ENCODE measurements around the gene MED27. TPM values are rescaled to one million over a fixed set of nuclear protein-coding genes. Genes with fewer than 3 reads are reported as not detected.

MED27 gene
- total RNA-seq, 4 donors from 2014 or later, result 8.2 to 18.9 (median 11.8) TPM

DNA sequence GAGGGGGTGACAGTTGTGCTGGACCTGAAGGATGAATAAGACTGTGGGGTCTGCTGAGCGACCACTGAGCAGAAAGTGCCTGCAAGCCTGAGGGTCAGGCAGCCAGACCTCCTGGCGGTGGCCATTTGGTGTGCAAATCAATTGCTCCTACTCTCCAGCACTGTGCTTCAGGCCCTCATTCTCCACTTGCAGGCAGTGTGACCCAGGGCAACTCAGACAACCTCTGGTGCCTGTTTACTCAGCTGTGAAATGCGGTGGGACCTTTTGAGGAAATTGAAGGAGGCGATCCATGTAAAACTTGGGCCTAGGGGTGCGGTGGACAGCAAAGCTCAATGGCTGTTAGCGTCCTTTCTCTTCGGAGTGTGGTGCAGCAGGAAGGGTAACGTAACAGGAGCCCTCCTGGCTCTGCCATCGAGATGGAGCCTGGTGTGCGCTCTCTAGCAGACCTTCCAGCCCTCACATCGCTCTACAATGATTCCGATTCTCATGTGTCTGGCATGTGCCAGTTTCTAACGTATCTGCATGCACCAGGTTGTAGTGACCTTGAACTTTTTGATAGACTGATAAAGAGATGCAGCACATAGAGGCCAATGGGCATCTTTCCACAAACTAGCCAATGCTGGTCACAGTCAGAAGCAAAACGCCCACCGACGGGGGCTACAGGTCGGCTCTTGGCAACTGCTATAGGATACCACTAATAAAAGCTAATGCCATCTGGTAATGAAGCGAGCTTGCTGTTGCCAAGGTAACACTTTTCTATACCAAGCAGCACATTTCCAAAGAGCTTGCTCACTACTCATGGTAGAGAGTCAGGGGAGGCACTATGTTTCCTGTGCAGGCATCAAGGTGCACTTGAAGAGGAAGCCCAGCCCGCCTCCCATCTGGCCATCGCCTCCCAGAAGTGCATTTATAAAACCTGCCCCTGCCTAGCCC, 180.1 kb downstream of the MED27 start:
- Histone ChIP-seq H3K27me3 (no peaks in the 10 kb centered on the region), H3K4me1 (no peaks in the 10 kb centered on the region), H3K9me3 (no peaks in the 10 kb centered on the region), H3K27ac (no peak overlapping the region), H3K4me3 (no peak overlapping the region), H3K36me3 (no peaks in the 10 kb centered on the region)
- DNase-seq (ENCODE audit: low spot score in 2 of 2), result no peak
- TF ChIP-seq, protein P1, sequence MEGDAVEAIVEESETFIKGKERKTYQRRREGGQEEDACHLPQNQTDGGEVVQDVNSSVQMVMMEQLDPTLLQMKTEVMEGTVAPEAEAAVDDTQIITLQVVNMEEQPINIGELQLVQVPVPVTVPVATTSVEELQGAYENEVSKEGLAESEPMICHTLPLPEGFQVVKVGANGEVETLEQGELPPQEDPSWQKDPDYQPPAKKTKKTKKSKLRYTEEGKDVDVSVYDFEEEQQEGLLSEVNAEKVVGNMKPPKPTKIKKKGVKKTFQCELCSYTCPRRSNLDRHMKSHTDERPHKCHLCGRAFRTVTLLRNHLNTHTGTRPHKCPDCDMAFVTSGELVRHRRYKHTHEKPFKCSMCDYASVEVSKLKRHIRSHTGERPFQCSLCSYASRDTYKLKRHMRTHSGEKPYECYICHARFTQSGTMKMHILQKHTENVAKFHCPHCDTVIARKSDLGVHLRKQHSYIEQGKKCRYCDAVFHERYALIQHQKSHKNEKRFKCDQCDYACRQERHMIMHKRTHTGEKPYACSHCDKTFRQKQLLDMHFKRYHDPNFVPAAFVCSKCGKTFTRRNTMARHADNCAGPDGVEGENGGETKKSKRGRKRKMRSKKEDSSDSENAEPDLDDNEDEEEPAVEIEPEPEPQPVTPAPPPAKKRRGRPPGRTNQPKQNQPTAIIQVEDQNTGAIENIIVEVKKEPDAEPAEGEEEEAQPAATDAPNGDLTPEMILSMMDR (IDR thresholded peaks at IDR 0.05), result no peak
- 81 to 85% methylated on average over 19 to 20 of the region's 20 CpGs for WGBS, 2 donors

DNA sequence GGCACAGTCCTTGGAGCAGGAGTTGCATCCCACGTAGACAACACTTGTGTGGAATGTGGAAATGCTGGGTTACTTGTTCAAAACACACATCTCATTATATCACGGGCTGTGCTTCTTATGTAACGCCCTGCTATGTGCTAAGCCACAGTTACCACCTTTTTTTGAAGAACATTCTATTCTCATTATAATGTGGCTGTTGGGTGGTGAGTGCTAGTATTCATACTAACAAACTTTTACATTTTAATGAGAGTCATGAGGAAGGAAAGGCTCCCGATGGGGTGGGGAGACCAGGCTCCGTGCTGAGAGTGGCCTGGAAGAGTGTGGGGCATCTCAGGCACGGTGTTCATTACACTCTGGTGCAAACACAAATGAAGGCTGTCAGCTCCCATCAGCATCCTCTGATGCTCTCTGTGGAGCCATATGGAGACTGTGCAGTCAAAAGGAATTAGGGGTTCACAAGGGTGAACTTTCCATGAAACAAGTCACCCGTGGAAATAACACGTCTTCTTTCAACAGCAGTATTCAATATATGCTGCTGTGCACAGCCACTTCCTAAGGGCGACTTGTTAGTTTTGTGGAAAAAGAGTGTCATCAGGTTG, 186.7 kb downstream of the MED27 start:
- Histone ChIP-seq H3K27me3 (no peaks in the 10 kb centered on the region), H3K36me3 (peaks cover 0 to 27% (median 0%) of the 10 kb centered on the region in 3 donors), H3K4me1 (peaks cover 0 to 16% (median 4%) of the 10 kb centered on the region in 4 donors), H3K27ac (no peak overlapping the region), H3K4me3 (no peak overlapping the region), H3K9me3 (no peaks in the 10 kb centered on the region)
- no peak for DNase-seq (ENCODE audit: low spot score in 2 of 2)
- TF ChIP-seq EP300 (IDR thresholded peaks at IDR 0.05) (no peak), POLR2A (IDR thresholded peaks at IDR 0.05) (no peak)
- TF ChIP-seq, protein P1 (IDR thresholded peaks at IDR 0.05), result no peak
- 74 to 82% methylated on average over 9 of the region's 9 CpGs for WGBS, 2 donors

DNA sequence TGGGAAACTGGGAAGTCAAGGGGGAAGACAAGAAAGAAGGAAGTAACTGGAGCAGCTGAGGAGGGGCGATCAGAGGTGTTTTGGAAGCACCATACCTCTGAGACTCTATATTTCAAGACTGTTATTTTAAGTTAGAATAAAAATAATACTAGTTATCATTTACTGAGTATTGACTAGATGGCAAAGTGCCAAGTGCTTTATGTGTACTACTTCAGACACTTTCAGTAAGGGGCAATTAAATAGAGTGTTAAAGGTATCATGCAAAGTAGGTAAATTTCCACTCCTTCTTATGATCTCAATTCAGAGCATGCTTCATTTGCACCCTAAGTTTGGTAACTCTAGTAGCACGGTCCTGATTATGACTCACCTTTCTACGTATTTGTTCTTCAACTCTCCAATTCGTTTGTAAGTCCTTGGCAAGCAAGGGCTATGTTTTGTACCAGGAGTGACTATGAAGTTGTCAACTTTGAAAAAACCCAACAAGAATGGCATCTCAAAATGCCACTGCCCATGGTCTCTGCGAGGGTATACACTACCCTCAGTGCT, 187.4 kb downstream of the MED27 start:
- Histone ChIP-seq H3K4me1 (peaks cover 0 to 23% (median 4%) of the 10 kb centered on the region in 4 donors), H3K27me3 (no peaks in the 10 kb centered on the region), H3K4me3 (no peak overlapping the region), H3K36me3 (peaks cover 0 to 27% (median 0%) of the 10 kb centered on the region in 3 donors), H3K27ac (no peak overlapping the region), H3K9me3 (no peaks in the 10 kb centered on the region)
- TF ChIP-seq EP300 (IDR thresholded peaks at IDR 0.05) (no peak), POLR2A (IDR thresholded peaks at IDR 0.05) (no peak)
- TF ChIP-seq, protein P1 (IDR thresholded peaks at IDR 0.05), result no peak
- no peak for DNase-seq (ENCODE audit: low spot score in 2 of 2)
- WGBS, 2 donors, result 90 to 91% methylated on average over 5 of the region's 5 CpGs

DNA sequence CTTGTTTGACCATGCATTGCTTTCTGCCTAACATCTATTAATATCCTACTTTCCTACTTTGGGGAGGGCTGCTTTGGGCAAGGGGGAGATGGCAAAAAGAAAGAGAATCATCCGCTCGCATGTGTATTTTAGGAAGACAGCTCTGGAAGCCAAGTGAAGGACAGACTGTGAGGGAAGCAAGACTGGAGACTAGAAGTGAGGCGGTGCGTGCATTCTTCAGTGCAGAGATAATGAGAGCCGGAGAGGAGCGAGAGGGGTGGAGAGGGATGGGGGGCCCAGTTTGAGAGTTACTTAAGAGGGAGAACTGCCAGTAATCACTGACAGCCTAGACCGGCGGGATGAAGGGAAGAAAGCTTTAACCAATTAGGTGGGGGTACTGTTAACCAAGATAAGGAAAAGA, 188.1 kb downstream of the MED27 start:
- no peak overlapping the region for H3K4me3 ChIP-seq
- H3K9me3 ChIP-seq, result no peaks in the 10 kb centered on the region
- H3K4me1 ChIP-seq, result peaks cover 0 to 29% (median 4%) of the 10 kb centered on the region in 4 donors
- no peaks in the 10 kb centered on the region for H3K27me3 ChIP-seq
- no peak for TF ChIP-seq EP300 (IDR thresholded peaks at IDR 0.05)
- TF ChIP-seq POLR2A (IDR thresholded peaks at IDR 0.05), result no peak
- DNase-seq (ENCODE audit: low spot score in 2 of 2), result no peak
- H3K36me3 ChIP-seq, result peaks cover 0 to 27% (median 0%) of the 10 kb centered on the region in 3 donors
- WGBS, 2 donors, result 82 to 85% methylated on average over 8 of the region's 8 CpGs
- no peak overlapping the region for H3K27ac ChIP-seq

DNA sequence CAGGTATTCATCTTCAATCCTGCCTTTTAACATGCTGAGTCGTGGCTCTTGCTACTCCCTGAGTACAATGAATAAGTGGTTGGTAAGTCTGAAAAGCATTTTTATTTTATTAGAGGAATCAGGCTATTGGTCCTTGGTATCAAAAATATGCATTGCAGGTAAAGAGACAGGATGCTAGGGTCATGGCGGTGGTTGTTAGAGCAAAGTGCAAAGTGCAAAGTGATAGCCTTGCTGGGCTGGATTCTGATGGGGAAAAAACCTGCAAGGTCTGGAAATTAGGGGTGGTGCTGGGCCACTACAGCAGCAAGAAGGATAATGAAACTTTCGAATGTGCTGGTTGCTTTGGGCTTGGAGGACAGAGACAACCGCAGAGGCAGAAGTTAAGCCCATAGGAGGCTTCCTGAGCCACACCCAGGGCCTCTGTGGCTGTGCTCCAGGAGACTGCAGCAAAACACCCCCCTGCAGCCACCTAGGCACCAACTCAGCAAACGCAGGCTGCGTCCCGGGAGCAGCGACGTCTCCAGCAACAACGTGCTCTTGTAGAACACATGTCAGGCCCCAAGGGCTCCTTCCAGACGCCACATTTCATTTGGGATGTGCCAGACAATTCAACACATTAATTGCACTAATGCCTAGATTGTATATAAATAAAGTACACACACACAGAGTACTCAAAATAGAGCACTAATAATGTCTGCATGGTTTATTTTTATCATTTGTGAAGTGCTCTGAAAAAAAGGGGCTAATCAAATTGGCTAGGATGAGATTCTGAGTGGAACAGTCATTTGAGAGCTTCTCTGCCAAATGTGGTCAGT, 190.0 kb downstream of the MED27 start:
- TF ChIP-seq POLR2A (IDR thresholded peaks at IDR 0.05) (no peak), EP300 (IDR thresholded peaks at IDR 0.05) (no peak)
- TF ChIP-seq, protein P1 (IDR thresholded peaks at IDR 0.05), result no peak
- no peak overlapping the region for H3K27ac ChIP-seq
- peaks cover 0 to 27% (median 0%) of the 10 kb centered on the region in 3 donors for H3K36me3 ChIP-seq
- peaks cover 0 to 33% (median 4%) of the 10 kb centered on the region in 4 donors for H3K4me1 ChIP-seq
- no peak overlapping the region for H3K4me3 ChIP-seq
- H3K27me3 ChIP-seq, result no peaks in the 10 kb centered on the region
- 65 to 73% methylated on average over 11 of the region's 11 CpGs for WGBS, 2 donors
- H3K9me3 ChIP-seq, result no peaks in the 10 kb centered on the region
- no peak for DNase-seq (ENCODE audit: low spot score in 2 of 2)
